ENCODE data around the gene CFAP70. TPM values are rescaled to one million over a fixed set of nuclear protein-coding genes. Genes with fewer than 3 reads are reported as not detected.

CFAP70 gene
- total and polyA plus RNA-seq, 2 of the 8 experiments (the other 6 are each of a cell fraction or from before 2014, with no cell fraction given): 0.21 to 0.30 TPM

GRCh38 chr10:73209705-73210104 lies 149.0 kb downstream of the CFAP70 start:
- no peak overlapping the region for H2BK12ac ChIP-seq (ENCODE audit: low read depth, low read length)
- H2AK5ac ChIP-seq (ENCODE audit: low read depth, low read length): no peak overlapping the region
- H3K23ac ChIP-seq (ENCODE audit: insufficient read length): no peak overlapping the region
- no peak overlapping the region for H3K56ac ChIP-seq (replicated peaks; ENCODE audit: insufficient read length, low read depth, low read length)
- H4K8ac ChIP-seq (ENCODE audit: extremely low read depth, insufficient read depth, low read length): no peak overlapping the region
- no peaks in the 10 kb centered on the region for H3K27me3 ChIP-seq (replicated peaks in 1 of 4; ENCODE audit: control insufficient read depth in 3 of 4, extremely low read depth in 1 of 4, insufficient read depth in 3 of 4, low read length in 3 of 4)
- H4K5ac ChIP-seq (ENCODE audit: insufficient read length, low read depth, low read length): no peak overlapping the region
- H2BK120ac ChIP-seq (replicated peaks; ENCODE audit: low read depth, low read length): no peak overlapping the region
- no peaks in the 10 kb centered on the region for H3K79me1 ChIP-seq (ENCODE audit: low read depth, low read length)
- peaks cover 19 to 25% of the 10 kb centered on the region in 2 experiments for H3K9me3 ChIP-seq (ENCODE audit: insufficient read depth in 2 of 2, low read depth in 1 of 2, low read length in 1 of 2)
- no peaks in the 10 kb centered on the region for H3K4me1 ChIP-seq (replicated peaks in 1 of 4; ENCODE audit: control insufficient read depth in 3 of 4, insufficient read depth in 4 of 4, low read length in 3 of 4)
- H3K4me3 ChIP-seq (ENCODE audit: extremely low read depth in 1 of 4, insufficient read depth in 2 of 4, low read depth in 3 of 4, low read length in 4 of 4): no peak overlapping the region
- no peak overlapping the region for H3K14ac ChIP-seq (ENCODE audit: insufficient read length)
- H3K79me2 ChIP-seq (ENCODE audit: control insufficient read depth in 1 of 2, insufficient read depth in 2 of 2, low read length in 2 of 2): no peaks in the 10 kb centered on the region
- H3K23me2 ChIP-seq (ENCODE audit: low read depth, low read length): no peaks in the 10 kb centered on the region
- no peak overlapping the region for H2AFZ ChIP-seq (ENCODE audit: low read length)
- H4K20me1 ChIP-seq (replicated peaks in 1 of 2; ENCODE audit: control insufficient read depth in 1 of 2, insufficient read depth in 2 of 2, low read length in 2 of 2): no peaks in the 10 kb centered on the region
- H2BK15ac ChIP-seq (ENCODE audit: low read length): no peak overlapping the region
- no peak for FAIRE-seq
- no peak for DNase-seq (ENCODE audit: low read depth in 1 of 2, low spot score in 2 of 2)
- POLR2A ChIA-PET (ENCODE audit: partially characterized antibody): interaction anchor here (0.7 kb wide), 1 partner anchor 38 kb away, joined by 3 read pairs; the partner anchor contains the start of gene DNAJC9
- 90% methylated on average over 1 of the region's 1 CpG; no CpG with 5 or more reads in 1 of the 2 experiments for WGBS, 2 experiments (ENCODE audit: extremely low coverage in 1 of 2, insufficient coverage in 1 of 2, insufficient read length in 1 of 2, insufficient replicate concordance in 2 of 2, low coverage in 1 of 2, low lambda C conversion rate in 2 of 2, missing lambda C conversion rate in 1 of 2)
- CTCF ChIA-PET (ENCODE audit: partially characterized antibody): interaction anchor here (2.0 kb wide), 1 partner anchor 9 kb away, joined by 8 read pairs; no protein-coding TSS in a partner anchor
- H3K4ac ChIP-seq (replicated peaks; ENCODE audit: insufficient read length, low read depth, low read length): no peak overlapping the region
- H3K36me3 ChIP-seq (ENCODE audit: control insufficient read depth in 2 of 4, insufficient read depth in 4 of 4, low read length in 3 of 4): peaks cover 0 to 6% (median 1%) of the 10 kb centered on the region in 4 experiments; a peak in 2 of 8 replicates
- no peak overlapping the region for H3K4me2 ChIP-seq (ENCODE audit: insufficient read depth in 1 of 2, low read depth in 2 of 2, low read length in 2 of 2)
- no peak overlapping the region for H4K91ac ChIP-seq (replicated peaks; ENCODE audit: insufficient read length, low read length)
- no peak overlapping the region for H3K27ac ChIP-seq (ENCODE audit: low read depth, low read length)
- no peak overlapping the region for H3K9ac ChIP-seq (replicated peaks in 1 of 4; ENCODE audit: extremely low read depth in 1 of 4, low read depth in 3 of 4, low read length in 3 of 4)
- no peak overlapping the region for H2BK5ac ChIP-seq (ENCODE audit: low read depth, low read length)
- no peak overlapping the region for H3K18ac ChIP-seq (ENCODE audit: extremely low read depth, low read length)
- H2BK20ac ChIP-seq (ENCODE audit: low read length): no peak overlapping the region
- TF ChIP-seq SAP30 (IDR thresholded peaks at IDR 0.05; ENCODE audit: insufficient read depth, insufficient replicate concordance, low read length): no peak
- no peak for TF ChIP-seq SIRT6 (IDR thresholded peaks at IDR 0.05; ENCODE audit: low read length)
- TF ChIP-seq SP4 (IDR thresholded peaks at IDR 0.05; ENCODE audit: low read length): no peak
- no peak for TF ChIP-seq HDAC2 (IDR thresholded peaks at IDR 0.05; ENCODE audit: borderline replicate concordance in 1 of 2, low read depth in 2 of 2, low read length in 2 of 2)
- TF ChIP-seq YY1 (IDR thresholded peaks at IDR 0.05; ENCODE audit: low read depth, low read length): no peak
- no peak for TF ChIP-seq MAX (IDR thresholded peaks at IDR 0.05)
- no peak for TF ChIP-seq BACH1 (IDR thresholded peaks at IDR 0.05; ENCODE audit: low read length)
- no peak for TF ChIP-seq CREB1 (IDR thresholded peaks at IDR 0.05)
- no peak for TF ChIP-seq SP1 (IDR thresholded peaks at IDR 0.05; ENCODE audit: low read depth, low read length)
- TF ChIP-seq JUN (IDR thresholded peaks at IDR 0.05; ENCODE audit: low read depth, low read length): no peak
- TF ChIP-seq GABPA (IDR thresholded peaks at IDR 0.05; ENCODE audit: borderline replicate concordance, insufficient read depth, low read length): no peak
- TF ChIP-seq ATF2 (IDR thresholded peaks at IDR 0.05; ENCODE audit: low read length): no peak
- TF ChIP-seq BRCA1 (IDR thresholded peaks at IDR 0.05; ENCODE audit: low read depth, low read length): no peak
